NB4 (cell line): ENCODE measurements around the gene UGT2B7.

Experiments
- CTCF ChIP-seq: IDR thresholded peaks from one replicate; pipeline ENCODE4 v1.5.1; 2012; ENCODE audit warnings: low read depth, low read length
- MAX ChIP-seq: IDR thresholded peaks from 2 replicates; pipeline ENCODE4 v1.6.1; 2011; ENCODE audit warnings: low read depth, low read length
- POLR2A ChIP-seq: IDR thresholded peaks from 2 replicates; pipeline ENCODE4 v1.6.1; 2011; ENCODE audit warnings: mild to moderate bottlenecking; ENCODE audit not compliant: insufficient read length; ENCODE audit errors: extremely low read depth

DNA sequence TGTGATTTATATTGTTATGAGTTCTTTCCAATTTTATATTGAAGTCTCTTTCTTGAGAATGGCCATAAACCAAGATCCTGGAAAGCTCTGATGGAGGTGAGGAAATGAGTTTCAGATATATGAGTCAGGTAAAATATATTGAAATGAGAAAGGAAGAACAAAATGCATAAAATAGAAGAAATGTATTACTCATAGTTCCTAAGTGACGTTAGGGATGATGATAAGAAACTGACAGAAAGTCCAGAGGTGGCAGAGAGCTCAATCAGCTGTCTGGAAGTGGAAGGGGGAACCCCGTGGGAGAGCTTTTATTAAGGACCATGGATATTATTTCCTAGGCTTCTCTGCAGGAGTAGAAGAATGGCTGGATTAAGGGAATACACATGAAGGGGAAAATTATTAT lies 24.6 kb downstream of the UGT2B7 start:
- no peak for TF ChIP-seq MAX
- no peak for TF ChIP-seq CTCF
- TF ChIP-seq POLR2A: no peak
